Measurements from ENCODE around the gene PILRA. TPM values are rescaled to one million over a fixed set of nuclear protein-coding genes. Genes with fewer than 3 reads are reported as not detected.

PILRA gene
- total RNA-seq = under 0.01 and 0.14 TPM in 2 replicates

DNA sequence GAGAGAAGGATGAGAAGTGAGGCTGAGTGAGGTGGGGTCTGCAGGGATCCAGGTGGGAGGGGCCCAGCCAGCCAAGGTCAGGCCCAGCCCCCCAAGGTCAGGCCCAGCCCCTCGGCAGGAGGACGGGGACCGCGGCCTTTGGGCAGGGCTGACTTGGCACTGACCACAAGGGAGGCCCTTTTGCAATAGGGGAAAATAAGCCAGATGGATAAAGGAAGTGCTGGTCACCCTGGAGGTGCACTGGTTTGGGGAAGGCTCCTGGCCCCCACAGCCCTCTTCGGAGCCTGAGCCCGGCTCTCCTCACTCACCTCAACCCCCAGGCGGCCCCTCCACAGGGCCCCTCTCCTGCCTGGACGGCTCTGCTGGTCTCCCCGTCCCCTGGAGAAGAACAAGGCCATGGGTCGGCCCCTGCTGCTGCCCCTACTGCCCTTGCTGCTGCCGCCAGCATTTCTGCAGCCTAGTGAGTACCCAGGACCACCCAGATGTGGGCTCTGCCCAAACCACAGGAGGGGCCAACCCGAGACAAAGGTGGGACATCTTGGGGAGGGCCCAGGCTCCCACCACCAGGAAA lies at the start of gene PILRA:
Gene PILRA, plus strand, starts transcription at position 227 of the 571 bp plus-strand sequence. Its CDS starts 170 bp downstream, at position 397.

DNA sequence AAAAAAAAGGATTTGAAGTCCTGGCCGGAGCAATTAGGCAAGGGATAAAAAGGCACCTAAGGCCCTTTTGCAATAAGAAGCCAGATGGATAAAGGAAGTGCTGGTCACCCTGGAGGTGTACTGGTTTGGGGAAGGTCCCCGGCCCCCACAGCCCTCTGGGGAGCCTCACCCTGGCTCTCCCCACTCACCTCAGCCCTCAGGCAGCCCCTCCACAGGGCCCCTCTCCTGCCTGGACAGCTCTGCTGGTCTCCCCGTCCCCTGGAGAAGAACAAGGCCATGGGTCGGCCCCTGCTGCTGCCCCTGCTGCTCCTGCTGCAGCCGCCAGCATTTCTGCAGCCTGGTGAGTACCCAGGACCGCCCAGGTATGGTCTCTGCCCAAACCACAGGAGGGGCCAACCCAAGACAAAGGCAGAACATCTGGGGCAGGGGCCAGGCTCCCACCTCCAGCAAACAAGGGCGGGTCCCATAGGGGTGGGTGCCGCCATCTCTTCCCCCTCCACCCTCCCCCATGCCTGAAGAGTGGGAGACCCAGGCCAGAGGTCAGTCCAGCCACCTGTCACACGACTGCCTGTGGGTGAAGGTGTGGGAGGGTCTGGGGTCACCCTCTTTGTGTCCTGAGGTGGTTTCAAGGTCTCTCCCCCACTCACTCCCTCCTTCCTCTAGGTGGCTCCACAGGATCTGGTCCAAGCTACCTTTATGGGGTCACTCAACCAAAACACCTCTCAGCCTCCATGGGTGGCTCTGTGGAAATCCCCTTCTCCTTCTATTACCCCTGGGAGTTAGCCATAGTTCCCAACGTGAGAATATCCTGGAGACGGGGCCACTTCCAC lies 15.0 kb upstream of the PILRA start, which contains the start of gene PILRB:
Gene PILRB, plus strand, starts transcription at position 91 of the 830 bp plus-strand sequence. Its CDS starts 186 bp downstream, at position 277.

DNA sequence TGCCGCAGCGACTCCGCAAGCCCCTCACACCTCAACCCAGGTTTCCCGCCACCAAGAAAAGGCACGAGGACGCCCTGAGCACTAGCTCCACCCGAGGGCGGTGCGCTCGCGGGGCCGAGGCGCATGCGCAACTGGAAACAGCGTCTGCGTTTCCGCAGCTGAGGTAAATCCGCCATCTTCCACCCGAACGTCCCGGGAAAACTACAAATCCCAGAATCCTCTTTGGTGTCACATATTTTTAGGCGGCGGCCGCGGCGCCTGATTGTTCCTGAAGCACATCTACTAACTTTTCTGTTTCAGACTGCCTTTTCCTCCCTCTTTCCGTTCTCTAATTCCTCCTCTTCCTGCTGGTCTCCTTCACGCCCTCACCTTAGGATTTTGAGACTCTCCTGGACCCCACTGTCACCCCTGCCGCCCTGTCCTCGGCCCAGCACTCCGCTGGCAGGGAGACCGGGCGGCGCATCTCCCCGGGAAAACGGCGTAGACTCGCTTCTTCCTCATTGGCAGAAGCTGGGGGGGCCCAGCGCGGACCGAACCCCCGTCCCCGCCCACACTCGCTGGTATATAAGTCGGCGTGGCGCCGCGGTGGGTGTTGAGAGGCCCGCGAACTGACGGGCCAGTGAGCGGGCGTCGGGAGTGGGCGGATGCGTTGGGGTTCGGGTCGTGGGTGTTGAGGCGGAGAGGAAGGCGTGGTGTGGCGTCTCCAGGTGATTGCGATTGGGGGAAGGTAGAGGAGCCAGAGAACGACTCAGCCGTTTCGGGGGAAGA lies 55.1 kb downstream of the PILRA start, which contains the start of gene ZCWPW1:
Gene ZCWPW1, minus strand, starts transcription at position 505 of the 768 bp plus-strand sequence. CDS start 8,054 bp downstream, outside the sequence.

DNA sequence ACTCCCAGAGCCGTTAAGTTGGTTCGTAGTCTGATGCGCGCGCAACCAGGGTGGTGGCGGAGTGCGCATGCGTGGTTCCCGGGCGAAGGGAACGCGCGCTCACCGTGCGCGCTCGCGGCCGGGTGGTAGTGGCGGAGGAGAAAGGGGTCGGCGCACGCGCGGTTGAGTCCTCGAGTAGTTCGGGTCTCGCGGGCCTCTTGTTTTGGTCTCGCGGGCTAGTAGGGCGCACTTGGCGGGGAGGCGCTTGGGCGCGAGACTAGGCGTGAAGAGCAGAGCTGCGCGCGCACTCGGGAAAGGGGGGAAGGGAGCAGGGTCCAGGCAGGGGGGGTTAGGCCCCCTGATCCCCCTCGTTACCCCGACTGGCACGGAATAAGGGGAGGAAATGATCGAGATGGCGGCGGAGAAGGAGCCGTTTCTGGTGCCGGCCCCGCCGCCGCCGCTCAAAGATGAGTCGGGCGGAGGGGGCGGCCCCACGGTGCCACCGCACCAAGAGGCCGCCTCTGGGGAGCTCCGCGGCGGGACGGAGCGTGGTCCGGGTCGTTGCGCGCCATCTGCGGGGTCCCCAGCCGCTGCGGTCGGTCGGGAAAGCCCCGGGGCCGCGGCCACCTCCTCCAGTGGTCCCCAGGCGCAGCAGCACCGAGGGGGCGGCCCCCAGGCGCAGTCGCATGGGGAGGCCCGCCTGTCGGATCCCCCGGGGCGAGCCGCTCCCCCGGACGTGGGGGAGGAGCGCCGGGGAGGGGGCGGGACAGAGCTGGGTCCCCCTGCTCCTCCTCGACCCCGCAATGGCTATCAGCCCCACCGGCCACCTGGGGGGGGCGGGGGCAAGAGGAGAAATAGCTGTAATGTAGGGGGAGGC lies 56.6 kb downstream of the PILRA start, which contains the start of gene MEPCE:
Gene MEPCE, plus strand, starts transcription at position 195 of the 856 bp plus-strand sequence. Its CDS starts 188 bp downstream, at position 383.

Other genes starting within 250 kb of the PILRA start
- gene MBLAC1, start 246.5 kb upstream of the PILRA start, total RNA-seq = 1.00 and 1.0 TPM in 2 replicates
- 37.9 and 61.5 TPM in 2 replicates for gene LAMTOR4, start 224.6 kb upstream of the PILRA start, total RNA-seq
- gene TRAPPC14, start 214.8 kb upstream of the PILRA start, total RNA-seq = 6.2 and 8.7 TPM in 2 replicates
- gene GAL3ST4, start 204.9 kb upstream of the PILRA start, total RNA-seq = 0.34 and 1.1 TPM in 2 replicates
- gene GPC2, start 196.1 kb upstream of the PILRA start, total RNA-seq = 1.4 and 2.1 TPM in 2 replicates
- 0.07 and 0.34 TPM in 2 replicates for gene STAG3, start 195.6 kb upstream of the PILRA start, total RNA-seq
- gene PVRIG, start 153.5 kb upstream of the PILRA start, total RNA-seq = not detected in 2 replicates
- not detected in 2 replicates for gene SPDYE3, start 65.8 kb upstream of the PILRA start, total RNA-seq
- 2.7 and 9.3 TPM in 2 replicates for gene PILRB, start 15.4 kb upstream of the PILRA start, total RNA-seq
- 3.3 and 5.5 TPM in 2 replicates for gene ZCWPW1, start 55.2 kb downstream of the PILRA start, total RNA-seq
- gene MEPCE, start 56.3 kb downstream of the PILRA start, total RNA-seq = 24.7 and 27.3 TPM in 2 replicates
- 13.9 and 33.2 TPM in 2 replicates for gene PPP1R35, start 63.0 kb downstream of the PILRA start, total RNA-seq
- gene SPACDR, start 90.8 kb downstream of the PILRA start, total RNA-seq = 0.34 and 0.43 TPM in 2 replicates
- 12.0 and 22.6 TPM in 2 replicates for gene TSC22D4, start 105.7 kb downstream of the PILRA start, total RNA-seq
- gene NYAP1, start 110.4 kb downstream of the PILRA start, total RNA-seq = 0.34 and 0.64 TPM in 2 replicates
- 3.4 and 6.7 TPM in 2 replicates for gene AGFG2, start 165.7 kb downstream of the PILRA start, total RNA-seq
- gene SAP25, start 200.4 kb downstream of the PILRA start, total RNA-seq = not detected in 2 replicates
- gene LRCH4, start 212.6 kb downstream of the PILRA start, total RNA-seq = 5.1 and 8.5 TPM in 2 replicates
- gene FBXO24, start 212.8 kb downstream of the PILRA start, total RNA-seq = 0.21 and 0.34 TPM in 2 replicates
- gene PCOLCE, start 228.9 kb downstream of the PILRA start, total RNA-seq = 0.57 TPM in 1 of 2 replicates, not detected in the other
- 1.0 and 3.1 TPM in 2 replicates for gene MOSPD3, start 239.1 kb downstream of the PILRA start, total RNA-seq